HPDE6-E6E7 (cell line): ENCODE data around the gene SLC51A.

ENCODE experiments used
- DNase-seq: peaks from one replicate; pipeline ENCODE4 v3.0.0; 2011; ENCODE audit warnings: missing footprints; ENCODE audit errors: extremely low spot score

SLC51A gene

DNA sequence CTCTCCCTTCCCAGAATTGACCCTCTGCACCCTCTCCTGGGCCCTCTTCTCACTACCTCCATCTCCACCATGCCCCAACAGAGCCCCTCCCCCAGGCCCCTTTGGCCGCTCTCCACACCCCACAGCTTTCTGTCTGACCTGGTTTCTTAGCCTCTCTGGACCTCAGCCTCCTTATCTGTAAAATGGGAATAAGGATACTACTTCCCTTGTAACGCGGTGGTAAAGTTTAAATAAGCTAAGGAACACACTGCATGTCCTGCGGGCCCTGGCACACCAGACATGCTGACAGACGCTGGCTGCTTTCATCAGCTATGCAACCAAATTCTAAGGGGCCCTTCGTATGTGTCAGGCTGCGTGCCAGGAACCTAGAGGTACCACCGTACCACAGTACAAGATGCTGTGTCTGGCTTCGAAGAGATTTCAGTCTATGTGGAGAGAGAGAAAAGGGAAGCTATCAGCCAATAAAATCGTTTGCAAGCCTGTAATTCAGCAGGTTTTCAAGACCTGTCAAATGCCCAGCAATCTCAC, 777 bp upstream of the SLC51A start:
- no peak for DNase-seq

DNA sequence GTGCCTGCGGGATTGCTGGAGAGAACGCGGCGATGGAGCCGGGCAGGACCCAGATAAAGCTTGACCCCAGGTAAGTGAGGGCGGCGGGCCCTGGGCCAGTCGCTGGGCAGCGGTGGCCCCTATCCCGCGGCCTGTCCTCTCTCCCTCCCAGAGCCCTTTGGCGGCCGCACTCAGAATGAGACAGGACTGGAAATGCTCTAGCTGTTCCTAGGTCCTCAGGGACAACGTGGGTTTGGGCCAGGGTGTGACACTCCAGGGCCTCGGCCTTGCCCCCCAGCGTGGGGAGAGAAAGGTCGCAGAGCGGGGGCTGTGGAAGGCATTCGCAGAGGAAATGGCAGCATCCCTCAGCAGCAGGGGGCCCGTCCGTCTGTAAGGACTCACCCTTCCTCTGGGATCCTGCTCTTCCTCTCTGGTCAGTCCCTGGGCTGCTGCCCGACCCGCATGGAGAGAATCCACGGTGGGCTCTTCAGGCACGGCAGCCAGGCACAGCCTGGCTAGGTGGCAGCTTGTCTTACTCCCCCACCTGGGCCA, 412 bp downstream of the SLC51A start:
- DNase-seq, result no peak

DNA sequence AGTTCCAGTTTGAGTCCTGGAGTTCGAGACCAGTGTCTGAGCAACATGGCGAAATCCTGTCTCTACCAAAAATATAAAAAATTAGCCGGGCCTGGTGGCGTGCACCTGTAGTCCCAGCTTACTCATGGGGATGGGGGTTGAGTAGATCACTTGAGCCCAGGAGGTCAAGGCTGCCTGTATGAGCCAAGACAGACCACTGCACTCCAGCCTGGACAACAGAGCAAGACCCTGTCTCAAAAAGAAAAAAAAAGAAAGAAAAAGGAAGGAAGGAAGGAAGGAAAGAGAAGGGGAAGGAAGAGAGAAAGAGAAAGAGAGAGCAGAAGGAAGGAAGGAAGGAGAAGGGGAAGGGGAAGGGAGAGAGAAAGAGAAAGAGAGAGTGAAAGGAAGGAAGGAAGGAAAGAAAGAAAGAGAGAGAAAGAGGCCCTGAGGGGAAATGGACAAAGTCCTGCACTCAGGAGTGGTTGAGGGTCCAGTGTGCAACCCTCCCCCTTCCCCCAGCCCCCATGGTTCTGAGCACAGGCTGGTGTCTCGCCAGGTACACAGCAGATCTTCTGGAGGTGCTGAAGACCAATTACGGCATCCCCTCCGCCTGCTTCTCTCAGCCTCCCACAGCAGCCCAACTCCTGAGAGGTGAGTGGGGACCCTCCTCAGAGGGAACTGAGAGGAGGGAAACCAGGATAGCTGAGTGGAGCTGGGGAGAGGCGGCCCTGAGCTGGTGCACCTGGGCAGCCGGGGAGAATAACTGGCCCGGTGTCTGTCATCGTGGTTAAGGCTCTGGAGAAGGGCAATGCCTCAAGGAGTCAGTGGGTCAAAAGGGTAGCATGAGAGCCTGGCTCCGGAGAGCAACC, 1.2 kb downstream of the SLC51A start:
- no peak for DNase-seq

DNA sequence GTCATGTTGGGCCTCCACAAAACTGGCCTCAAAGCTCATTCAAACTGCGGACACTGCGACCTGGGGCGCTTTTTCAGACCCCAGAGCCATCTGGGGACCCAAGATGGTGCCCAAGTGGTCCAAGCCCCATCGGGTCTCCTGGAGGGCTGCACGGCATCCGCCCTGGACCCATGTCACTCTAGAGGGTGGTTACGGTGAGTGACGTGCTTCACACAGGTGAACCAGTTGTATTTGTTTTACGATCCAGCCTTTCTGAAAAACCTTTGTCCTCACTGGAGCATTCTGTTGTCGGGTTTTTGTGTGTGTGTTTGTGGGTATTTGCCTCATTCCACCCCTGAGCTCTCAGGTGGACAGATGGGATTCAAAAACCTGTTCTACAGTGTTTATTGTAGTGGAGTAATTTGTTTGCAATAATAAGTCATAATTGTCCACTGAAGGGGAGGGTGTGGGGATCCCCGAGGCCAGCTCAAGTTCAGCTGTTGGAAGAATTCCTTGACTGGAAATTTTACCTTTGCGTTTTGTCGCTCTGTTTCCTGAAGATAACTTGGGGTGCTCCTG, 1.9 kb downstream of the SLC51A start:
- DNase-seq, result no peak

DNA sequence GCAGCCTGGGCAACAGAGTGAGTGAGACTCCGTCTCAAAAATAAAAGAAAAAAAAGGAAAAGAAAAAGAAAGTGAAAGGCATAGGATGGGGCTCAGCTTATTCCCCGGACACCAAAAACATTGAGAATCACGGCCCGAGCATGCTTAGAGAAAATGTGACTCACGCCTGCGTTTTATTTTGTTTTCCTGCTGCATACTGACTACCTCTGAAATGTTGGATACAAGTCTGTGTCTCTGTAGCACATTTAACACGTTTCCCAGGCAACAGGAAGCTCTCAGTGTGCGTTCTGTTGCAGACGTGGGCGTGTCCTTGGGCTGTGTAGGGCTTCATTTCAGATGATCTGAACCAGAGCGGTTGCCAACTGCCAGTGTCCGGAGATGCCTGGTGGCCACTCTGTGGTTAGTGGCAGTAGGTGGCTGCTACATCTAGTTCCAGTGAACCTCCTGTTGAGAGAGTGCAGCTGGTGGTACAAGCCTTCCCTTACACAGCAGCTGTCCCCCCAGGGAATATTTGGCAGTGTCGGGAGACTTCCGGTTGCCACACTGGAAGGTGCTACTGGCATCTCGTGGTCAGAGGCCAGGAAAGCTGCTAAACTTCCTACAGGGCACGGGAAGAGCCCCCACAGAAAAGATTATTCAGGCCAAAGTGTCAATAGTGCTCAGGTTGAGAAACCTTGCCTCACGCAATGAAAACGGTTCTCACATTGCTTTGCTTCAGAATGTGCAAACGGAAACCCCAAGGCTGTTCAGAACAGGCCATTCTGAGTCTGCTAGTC, 3.0 kb downstream of the SLC51A start:
- DNase-seq, result peak; percentile 58

DNA sequence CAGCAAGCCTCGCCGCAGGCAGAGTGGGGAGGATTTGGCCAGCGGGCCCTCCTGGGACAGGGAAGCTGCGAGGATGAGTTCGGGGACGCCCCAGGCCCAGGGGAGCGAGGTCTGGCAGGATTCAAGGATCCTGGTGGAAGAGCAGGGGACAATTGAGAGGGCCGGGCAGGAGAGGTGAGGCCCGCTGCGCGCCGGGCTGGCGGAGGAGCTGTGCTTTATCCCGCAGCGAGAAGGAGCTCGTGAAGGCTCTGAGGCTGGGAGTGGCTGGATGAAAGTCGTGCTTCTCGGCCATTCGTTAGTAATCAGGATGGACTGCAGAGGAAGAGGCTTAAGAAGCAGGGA, 3.6 kb downstream of the SLC51A start:
- no peak for DNase-seq

DNA sequence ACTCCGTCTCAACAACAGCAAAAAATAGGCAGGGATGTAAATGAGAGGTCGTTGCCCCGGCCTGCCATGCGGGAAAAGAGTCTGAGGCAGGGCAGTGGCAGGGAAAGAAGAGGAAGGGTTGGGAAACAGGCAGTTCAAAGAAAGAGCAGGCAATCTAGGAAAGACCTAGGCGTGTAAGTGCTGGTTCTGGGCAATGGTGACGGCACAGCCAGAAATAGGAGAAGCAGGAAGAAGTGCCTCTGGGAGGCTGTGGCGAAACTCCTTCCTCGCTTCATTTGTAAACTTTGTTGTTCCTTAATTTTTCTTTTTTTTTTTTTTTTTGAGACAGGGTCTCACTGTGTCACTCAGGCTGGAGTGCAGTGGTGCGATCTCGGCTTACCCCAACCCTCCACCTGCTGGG, 4.3 kb downstream of the SLC51A start:
- no peak for DNase-seq

DNA sequence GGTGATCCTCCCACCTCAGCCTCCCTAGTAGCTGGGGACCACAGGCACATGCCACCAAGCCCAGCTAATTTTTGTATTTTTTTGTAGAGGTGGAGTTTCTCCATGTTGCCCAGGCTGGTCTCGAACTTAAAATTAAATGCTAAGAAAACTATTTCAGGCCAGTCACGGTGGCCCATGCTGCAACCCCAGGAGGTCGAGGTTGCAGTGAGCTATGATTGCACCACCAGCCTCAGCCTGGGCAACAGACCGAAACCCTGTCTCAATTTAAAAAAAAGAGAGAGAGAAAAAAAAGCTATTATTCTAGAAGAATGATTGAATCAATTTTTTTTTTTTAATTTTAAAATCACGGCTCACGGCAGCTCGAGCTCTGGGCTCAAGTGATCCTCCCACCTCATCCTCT, 4.7 kb downstream of the SLC51A start:
- DNase-seq, result no peak

DNA sequence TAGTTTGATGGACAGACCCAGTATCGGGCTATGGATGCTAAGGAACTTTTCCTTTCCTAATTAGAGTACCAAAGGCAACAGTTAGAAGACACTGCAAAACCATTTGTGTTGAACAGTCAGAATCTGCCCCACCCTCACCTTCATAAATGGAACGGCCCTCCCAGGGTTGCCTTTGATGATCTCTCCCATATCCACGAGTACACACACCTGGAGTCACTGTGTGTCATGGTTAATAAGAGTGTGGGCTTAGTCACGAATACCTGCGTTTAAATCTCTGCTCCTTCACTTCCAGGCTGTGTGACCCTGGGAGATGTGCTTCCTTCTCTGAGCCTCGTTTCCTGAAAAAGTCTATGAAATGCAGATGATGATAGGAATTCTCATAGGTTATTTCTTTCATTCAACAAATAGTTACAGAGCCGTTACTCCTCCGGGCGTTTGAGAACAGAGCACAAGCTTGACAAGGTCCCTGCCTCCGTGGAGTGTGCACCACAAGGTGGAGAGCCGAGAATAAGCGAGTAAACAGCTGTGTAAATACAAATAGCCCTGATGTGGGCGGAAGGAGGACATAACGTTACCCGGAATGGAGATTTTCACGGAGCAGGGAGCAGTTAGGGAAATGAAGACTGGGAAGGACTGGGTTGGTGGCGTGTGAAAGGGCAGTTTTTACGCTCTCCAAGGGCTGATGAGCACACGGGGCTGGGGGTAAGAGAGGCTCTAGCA, 6.7 kb downstream of the SLC51A start:
- DNase-seq, result no peak

DNA sequence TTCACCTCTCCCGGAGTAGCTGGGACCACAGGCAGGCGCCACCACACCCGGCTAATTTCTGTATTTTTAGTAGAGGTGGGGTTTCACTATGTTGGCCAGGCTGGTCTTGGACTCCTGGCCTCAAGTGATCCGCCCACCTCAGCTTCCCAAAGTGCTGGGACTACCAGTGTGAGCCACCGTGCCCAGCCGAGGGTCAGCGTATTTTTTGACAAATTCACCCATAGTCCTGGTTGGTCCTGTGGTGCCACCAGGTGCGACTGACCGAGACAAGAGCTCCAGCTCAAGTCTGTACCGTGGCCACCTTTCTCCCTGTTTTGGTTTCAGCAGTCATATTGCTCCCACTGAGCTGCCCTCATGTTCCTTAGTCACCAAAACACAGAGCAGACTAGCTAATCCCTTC, 8.8 kb downstream of the SLC51A start:
- no peak for DNase-seq

DNA sequence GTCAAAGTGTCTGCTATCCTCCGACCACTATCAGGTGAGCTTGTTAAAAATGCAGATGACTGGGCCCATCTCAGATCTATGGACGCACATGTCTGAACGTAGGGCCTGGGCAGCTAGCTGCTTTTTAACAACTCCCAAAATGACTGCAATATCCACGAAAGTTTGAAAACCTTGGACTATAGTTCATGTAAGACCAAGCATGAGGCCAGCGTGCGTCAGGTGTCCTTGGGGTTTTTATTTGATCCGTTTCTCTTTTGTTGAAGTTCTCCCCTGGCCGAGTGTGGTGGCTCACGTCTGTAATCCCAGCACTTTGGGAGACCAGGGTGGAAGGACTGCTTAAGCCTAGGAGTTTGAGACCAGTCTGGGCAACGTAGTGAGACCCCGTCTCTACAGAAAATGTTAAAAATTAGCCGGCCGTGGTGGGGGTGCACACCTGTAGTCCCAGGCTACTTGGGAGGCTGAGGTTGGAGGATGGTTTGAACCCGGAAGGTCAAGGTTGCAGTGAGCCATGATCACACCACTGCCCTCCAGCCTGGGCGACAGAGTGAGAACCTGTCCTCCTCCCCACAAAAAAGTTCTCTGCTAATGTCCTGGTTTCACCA, 9.5 kb downstream of the SLC51A start:
- DNase-seq, result no peak

DNA sequence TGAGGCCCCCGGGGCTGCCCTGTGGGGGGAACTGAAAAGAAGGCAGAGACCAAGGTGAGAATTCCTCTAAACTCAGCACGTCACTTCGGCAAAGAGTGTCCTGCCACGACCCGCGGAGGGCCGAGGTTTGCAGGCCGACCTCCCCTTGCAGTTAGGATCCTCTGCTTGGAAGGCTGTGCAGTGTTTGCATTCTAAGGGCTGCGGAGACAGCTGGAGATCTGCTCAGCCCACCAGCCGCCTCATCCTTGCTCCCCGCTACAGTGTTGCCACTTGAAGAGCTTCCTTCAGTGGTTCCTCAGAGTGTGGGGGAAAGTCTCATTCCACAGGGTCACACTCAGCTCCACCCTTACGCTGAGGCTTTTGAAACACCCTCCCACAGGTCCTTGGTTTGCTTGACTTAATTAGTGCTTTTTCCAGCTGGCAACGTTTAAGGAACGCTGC, 10.8 kb downstream of the SLC51A start:
- DNase-seq, result no peak

DNA sequence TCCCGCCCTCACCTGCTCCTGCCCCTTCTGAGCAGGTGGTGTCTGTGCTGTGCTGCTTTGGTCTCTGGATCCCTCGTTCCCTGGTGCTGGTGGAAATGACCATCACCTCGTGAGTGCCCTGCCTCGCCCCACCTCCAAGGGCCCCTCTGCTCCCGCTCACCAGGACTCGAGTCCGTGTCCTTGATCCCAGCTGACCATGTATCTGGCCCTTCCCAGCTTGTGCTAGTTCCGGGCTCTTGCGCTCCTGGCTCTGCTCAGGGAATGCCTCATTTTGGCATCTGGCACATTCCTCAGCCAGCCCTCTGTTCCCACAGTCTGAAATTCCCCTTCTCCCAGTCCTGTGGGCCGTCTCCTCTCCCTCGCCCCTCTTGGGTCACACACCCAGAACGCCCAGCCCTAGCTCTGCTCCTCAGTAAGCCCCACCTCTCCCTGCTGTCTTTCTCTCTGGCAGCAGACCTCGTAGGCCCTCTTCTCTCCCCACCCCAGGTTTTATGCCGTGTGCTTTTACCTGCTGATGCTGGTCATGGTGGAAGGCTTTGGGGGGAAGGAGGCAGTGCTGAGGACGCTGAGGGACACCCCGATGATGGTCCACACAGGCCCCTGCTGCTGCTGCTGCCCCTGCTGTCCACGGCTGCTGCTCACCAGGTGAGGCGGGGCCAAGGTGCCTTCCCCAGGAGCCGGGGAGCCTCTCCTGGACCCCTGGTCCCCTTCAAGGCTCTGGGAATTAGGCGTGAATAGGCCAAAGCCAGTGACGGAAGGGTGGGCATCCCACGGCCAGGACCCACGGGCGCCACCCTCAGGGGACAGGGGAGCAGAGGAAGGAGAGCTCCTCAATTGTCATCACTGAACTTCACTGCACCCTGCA, 11.5 kb downstream of the SLC51A start:
- no peak for DNase-seq

DNA sequence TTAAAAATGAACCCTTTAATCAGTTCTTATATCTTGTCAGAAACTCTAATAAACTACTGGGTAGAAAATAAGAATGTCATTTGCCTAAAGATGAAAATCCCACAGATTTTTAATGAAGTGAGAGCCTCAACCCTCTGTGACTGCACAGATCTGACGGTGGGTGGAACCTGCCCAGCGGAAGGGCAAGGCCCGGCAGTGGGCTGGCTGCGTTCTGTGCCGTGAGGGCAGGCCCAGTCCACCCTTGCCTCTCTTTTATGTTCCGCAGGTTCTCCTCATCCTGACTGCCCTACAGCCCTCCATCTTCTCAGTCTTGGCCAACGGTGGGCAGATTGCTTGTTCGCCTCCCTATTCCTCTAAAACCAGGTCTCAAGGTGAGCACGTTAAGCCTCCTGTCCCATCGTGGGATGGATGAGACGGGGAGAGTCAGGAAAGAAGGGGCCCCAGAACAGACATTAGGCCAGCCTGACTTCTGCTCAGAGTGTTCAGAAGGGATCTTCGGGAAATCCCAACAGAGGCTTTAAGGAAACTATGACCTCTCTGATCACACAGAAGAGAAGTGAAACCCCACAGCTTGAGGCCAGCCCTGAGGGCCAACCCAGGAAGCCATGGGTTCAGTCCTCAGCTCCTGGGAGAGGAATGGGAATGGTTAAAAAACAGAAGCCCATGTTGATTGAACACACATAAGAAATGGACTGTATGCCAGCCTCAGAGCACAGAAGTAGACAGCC, 16.0 kb downstream of the SLC51A start:
- no peak for DNase-seq

DNA sequence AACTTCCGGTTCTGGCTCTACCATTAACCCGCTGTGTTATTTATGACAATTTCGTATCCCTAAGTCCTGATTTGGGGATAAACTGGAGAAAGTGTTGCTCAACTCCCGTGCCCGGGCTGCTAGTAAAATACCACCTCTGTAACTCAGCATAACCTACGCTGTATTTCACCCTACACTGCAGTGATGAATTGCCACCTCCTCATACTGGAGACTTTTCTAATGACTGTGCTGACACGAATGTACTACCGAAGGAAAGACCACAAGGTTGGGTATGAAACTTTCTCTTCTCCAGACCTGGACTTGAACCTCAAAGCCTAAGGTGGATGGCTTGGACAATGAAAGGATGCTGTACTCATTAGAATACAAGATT, 16.5 kb downstream of the SLC51A start:
- no peak for DNase-seq

DNA sequence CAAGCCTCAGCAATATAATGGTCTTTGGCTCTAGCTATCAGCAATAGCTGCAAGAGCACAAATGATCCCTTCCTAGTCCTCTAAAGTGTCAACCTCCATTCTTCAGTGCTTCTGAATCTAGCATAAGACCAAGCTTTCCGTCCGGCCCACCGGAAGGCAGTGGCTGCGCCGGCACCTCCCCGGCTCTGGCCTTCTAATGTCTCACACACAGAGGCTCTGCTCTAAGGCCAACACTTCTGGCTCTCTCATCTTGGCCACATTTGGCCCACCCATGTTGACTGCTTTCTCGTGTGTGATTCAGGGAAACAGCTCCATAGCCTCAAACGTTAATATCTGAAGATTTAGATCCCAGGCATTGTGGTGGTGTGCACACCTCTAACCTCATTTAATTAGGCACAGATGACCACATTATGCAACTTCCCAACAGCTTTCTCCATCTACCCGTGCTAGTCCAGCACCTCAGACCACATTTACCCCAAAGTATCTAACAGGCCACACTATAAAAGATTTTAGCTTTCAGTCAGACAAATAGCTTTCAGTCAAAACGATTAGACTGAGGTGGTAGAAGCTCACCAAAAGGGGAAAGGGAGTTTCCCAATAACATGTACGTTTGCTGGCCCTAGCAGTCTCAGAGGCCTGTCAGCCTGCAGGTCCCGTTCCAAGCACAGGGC, 19.3 kb downstream of the SLC51A start:
- DNase-seq, result no peak

DNA sequence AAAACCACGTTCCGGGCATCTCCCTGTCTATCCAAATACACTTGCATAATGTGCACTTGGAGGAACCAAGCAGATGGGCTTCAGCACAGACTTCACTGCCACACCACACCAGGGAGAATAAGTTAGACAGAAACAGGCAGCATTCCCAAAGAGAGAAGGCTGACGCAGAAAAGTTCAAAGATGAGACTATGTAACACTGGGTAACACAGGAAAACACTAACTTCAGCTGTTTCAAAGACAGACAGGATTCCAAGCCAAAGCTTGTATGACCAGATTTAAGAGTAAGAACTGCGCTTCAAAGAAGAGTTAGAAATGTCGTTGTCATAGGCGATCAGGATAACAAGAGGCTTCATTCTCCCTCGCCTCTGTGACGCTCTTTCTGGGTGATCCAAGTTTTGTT, 19.9 kb downstream of the SLC51A start:
- no peak for DNase-seq

DNA sequence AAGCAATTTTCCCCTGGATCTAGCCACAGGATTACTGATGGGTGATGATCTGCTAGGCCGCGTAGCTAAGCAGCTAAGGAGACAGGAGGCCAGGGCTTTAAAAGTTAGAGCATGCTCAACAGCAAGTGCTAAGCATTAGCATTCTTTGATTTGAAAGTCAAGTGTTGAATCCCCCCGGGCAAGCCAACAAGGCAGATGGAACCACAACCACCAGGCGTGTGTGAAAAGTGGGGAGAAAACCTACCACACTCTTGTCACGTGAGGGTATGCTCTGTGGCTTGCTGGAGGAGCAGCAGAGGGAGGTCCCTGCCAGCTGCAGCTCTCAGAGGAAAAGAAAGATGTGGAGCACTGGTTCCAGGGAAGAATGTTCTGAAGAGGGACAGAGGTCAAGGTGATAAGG, 20.9 kb downstream of the SLC51A start:
- no peak for DNase-seq
